GM19395 (cell line): Measurements from ENCODE around the gene KRTAP4-3.
"Not testable (repeated sequence)": the region's sequence is repeated elsewhere in the genome, so short reads cannot be mapped to it uniquely, and the experiment has no call there.

Experiments
- ATAC-seq: cut with Tn5 transposase; IDR thresholded peaks from one replicate; pipeline ENCODE4 v1.9.1; 2021; ENCODE audit warnings: mild to moderate bottlenecking, moderate library complexity; ENCODE audit not compliant: unreplicated experiment

The KRTAP4-3 gene

GRCh38 chr17:41119696-41120690 lies 48.0 kb downstream of the KRTAP4-3 start:
- not testable (repeated sequence) for ATAC-seq

GRCh38 chr17:41118721-41119120 lies 49.3 kb downstream of the KRTAP4-3 start:
- ATAC-seq: no peak

GRCh38 chr17:41117846-41118386 lies 50.1 kb downstream of the KRTAP4-3 start, which contains the start of gene KRTAP4-11:
KRTAP4-11 (minus strand) TSS chr17:41118373; CDS start chr17:41118315, 58 bp downstream.
- ATAC-seq: not testable (repeated sequence)
